NCI-H1105 treated with DMSO at 0.1 percent for 48 hours (cell line): Measurements from ENCODE around the gene TSSK2.

Experiments used
- DNase-seq: peaks from one replicate; lab custom pipeline; 2025; lab: John Stamatoyannopoulos, UW

TSSK2 gene

DNA sequence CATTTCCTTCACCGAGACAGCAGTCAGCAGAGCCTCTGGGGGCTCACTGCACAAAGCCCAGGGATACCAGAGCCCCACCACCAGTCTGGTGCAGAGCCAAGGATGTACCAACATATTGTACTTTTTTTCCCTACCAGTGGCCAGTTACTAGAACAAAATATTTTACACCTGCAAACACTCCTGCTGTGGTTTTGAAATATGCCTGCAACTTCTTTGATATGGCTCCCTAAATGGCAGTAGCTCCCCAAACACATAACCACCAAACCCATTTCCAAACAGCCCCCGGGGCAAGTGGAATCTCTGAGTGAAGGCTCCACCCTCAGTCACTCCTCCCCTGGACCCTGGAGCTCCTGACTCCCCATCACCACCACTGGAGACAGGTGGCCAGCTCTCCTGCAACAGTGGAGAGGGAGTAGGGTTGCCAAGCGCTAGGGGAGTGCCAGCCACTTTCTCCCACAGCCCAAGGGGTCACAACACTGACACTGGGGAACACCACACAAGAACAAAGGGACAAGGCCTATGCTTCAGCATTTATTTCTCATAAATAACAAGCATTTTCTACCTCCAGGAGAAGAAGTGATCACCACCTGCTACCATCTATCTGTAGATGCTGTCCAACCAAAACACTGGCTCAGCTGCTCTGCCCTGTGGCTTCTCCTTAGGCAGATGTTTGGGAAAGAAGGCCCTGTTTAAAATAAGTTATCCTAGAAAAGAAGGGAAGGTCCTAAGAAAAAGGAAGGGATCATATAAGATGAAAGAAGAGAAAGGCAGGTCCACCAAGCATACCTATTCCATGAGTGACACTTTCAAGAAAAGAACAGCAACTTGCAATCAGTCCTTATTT lies 24.0 kb upstream of the TSSK2 start:
- no peak for DNase-seq

DNA sequence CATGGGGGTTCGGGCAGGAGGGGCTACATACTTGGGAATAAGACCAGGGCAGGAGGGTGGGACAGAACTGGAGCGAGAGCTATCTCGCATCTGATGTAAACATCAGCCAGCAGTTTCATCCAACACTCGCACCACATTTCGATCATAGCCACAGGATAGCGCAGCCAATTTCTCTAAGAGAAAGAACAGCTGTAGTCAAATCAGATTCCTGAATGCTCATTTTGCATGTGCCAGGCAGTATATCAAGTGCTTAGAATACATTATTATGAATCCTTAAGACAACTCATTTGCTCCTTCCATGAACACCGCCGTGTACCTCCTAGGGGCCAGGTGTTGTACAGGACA lies 23.4 kb upstream of the TSSK2 start:
- no peak for DNase-seq

GRCh38 chr22:19108807-19109197 lies 22.3 kb upstream of the TSSK2 start:
- no peak for DNase-seq

DNA sequence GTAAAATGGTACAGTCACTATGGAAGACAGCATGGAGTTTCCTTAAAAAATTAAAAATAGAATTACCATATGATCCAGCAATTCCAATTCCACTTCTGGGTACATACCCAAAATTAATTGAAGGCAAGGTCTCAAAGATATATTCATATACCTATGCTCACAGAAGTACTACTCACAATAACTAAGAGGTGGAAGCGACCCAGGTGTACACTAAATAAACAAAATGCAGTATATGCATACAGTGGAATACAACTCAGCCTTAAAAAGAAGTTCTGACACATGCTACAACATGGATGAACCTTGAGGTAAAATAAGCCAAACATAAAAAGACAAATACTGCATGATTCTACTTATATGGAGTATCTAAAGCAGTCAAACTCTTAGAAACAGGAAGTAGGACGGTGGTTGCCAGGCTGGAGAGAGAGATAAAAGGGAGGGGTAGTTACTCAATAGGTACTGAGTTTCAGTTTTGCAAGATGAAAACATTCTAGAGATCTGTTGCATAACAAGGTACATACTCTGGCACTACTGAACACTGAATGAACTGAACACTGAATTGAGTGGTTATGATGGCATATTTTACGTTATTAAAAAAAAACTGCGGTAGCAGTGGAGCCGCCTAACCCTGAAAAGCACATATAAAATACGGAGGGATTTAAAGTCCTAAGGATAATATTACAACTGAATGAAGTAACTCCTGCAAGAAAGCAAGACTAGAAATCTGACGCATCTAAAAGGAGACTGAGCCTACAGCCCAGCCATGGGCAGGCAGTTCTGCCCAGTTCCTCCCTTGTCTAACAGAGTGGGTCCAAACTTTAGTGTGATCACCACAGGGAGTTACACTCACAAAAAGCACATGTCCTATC lies 21.7 kb upstream of the TSSK2 start:
- no peak for DNase-seq

DNA sequence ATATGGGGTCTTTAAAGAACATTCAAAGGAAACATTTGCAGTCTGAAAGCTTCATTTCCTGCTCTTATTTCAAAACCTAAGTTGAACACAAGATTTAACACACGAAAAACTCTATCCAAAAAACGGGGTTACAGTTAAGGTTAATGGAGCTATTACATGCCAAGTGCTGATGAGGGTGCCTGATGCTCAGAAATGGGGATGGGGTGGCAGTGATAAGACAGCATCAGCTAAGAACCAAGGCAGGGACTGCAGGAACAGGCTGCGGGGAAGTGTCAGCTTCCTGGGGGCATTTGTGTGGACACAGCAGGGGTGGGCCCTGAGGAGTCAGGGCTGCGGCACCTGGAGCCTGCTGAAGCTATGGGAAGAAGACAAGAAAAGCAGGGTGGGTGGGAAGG lies 21.0 kb upstream of the TSSK2 start:
- DNase-seq: no peak

- no peak for DNase-seq
Measured at GRCh38 chr22:19110646-19111045, 20.5 kb upstream of the TSSK2 start.

DNA sequence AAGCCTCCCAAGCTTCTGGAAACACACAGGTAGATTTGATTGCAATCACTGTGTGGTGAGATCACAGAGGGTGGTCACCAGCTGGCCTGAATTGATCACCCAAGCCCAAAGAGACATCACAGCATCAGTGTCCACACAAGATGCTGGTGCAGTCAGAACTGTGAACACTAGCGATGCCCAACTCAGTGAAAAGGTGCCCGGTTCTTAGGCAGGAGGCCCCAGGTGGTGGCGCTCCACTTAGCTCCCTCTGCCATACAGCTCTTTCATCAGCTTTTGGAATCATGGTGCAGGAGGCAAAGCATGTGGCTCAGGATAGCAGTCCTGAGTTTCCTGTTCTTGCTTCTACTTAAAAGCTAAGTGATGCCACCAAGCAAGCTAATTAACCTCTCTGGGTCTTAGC lies 20.0 kb upstream of the TSSK2 start:
- DNase-seq: no peak

GRCh38 chr22:19111584-19111983 lies 19.5 kb upstream of the TSSK2 start:
- DNase-seq: no peak

GRCh38 chr22:19113429-19113828 lies 17.7 kb upstream of the TSSK2 start:
- no peak for DNase-seq

GRCh38 chr22:19114984-19115552 lies 16.0 kb upstream of the TSSK2 start:
- DNase-seq: no peak

- no peak for DNase-seq
Measured at GRCh38 chr22:19115628-19116027, 15.5 kb upstream of the TSSK2 start.

DNA sequence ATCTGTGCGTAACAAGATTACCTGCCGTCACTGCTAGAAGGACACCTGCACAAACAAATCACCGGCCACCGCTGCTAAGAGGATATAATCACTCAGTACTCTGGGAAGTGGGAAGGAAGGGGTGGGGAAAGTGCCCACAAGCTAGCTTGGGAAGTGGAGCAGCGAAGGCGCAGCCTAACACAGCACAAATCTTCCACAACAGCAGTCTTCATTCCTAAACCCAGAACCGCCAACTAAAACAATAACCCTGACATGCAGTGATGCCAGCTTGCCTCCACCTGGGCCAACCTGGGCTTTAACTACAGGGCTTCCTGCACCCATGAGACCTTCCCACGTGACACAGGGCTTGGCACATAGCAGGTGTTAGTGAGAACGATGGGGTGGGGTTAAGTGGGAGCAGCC lies 14.0 kb upstream of the TSSK2 start:
- DNase-seq: peak; percentile 85

DNA sequence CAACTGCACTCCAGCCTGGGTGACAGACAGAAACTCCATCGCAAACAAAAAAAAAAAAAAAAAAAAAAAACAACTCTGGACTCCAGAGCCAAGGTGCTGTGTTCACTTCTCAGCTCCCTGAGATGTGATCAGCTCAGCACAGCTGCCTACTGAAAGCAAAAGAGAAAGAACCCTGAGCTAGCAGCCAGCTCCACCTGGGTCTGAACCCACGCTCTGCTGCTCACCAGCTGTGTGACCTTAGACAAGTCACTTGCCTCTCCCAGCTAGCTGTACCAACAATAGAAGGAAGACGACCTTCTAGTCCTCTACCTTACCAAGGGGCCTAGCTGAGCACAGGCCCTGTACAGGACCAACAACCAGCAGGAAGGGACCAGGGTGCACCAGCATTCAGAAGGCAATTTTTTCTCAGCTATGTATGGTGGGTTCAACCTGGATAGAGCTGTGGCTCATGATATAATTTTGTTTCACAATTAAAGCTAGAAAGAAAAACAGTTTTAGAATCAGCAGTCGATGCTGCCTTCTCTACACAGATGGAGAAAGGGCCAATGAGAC lies 12.7 kb upstream of the TSSK2 start:
- no peak for DNase-seq

- no peak for DNase-seq
Measured at GRCh38 chr22:19119949-19120348, 11.2 kb upstream of the TSSK2 start.

DNA sequence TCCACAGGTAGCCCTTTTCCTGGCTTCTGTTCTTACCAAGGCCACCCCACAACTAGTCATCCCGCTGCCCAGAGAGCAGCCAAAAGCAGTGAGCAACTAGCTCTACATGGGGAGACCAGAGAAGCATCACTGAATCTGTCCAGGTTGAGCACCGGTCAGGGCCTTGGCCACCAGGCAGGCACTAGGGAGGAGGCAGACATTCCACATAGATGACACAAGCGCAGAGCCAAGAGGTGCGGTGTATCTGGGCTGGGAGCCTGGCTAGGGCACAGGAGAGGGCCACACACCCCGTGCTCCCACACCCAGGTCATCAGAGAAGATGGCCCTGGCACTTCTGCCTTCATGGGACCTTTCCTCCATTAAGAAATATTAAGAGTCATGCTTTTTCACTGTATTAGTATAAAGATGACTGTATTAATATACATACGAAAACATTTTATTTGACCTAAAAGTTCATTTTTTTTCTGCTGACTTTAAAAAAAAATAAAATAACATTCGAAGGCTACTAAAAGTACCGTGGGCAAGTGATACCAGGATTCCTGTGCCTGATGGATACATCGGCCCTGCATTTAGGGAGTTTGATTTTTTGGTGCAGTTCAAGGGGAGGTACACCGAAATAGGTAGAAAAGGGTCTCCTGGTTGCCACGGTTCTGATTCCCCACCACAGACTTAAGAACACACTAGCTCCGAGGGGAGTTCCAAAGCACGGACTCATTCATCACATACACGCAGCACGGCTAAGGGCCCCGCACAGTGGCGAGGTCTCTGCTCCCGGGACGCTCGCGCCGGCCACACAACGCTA lies 10.1 kb upstream of the TSSK2 start:
- DNase-seq: no peak

GRCh38 chr22:19121631-19122142 lies 9.4 kb upstream of the TSSK2 start:
- DNase-seq: peak; percentile 47

GRCh38 chr22:19122143-19122751 lies 8.9 kb upstream of the TSSK2 start, which contains the start of gene DGCR2:
Gene DGCR2 (minus strand): TSS chr22:19122412. CDS start chr22:19122206, 206 bp downstream.
- DNase-seq: peak; percentile 93

DNA sequence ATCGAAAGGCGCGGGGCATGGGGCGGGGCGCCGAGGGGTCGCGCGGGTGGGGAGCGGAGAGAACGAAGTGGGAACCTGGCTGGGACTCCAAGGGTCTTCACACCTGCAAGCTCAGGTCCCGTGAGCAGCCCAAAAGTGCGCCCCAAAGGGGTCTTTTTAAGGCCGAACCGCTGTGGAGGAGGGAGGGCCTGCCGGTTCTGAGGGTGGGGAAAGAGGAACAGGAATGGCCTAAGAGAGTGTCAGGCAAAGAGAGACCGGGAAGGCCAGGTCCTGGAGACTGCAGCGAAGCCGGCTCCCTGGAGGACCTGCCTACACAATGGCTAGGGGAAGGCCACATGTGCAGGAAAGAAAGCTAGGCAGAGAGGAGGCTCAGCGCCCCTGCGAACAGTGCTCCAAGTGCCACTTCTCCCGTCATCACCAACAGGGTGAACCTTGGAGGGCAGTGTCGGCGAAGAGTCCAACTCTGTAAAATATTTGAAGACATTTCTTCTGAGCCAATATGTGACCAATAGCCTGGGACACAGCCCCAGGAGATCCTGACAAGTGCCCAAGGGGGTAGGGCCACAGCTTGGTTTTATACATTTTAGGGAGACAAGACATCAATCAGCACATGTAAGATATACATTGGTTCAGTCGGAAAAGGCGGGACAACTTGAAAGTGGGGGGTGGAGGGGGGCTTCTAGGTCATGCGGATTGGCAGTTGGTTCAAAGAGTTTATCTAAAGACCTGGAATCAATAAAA lies 8.2 kb upstream of the TSSK2 start:
- DNase-seq: no peak

DNA sequence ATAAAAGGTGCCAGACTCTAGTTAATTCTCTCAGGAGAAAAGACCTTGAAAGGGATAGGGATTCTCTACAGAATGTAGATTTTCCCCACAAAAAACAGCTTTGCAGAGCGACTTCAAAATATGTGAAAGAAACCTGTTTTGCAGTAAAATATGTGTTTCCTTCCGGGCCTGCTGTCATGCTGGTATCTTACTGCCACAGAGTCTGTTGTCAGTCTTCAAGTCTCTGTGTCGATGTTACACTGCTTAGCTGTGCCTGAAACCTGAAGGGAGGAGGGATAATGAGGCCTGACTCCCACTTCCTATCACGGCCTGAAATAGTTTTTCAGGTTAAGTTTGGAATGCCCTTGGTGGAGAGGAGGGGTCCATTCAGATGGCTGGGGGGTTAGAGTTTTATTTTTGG lies 7.2 kb upstream of the TSSK2 start:
- DNase-seq: no peak

GRCh38 chr22:19124377-19124776 lies 6.7 kb upstream of the TSSK2 start:
- no peak for DNase-seq
